Measurements from ENCODE around the gene MS4A4E.

- no peak for TF ChIP-seq CTCF (IDR thresholded peaks at IDR 0.05)
- no peak for TF ChIP-seq POLR2A (IDR thresholded peaks at IDR 0.05)
Measured at GRCh38 chr11:60183591-60184205, 59.2 kb downstream of the MS4A4E start.
